HepG2 (cell line): ENCODE measurements around the gene EIF1. TPM values are rescaled to one million over a fixed set of nuclear protein-coding genes. Genes with fewer than 3 reads are reported as not detected.

Experiments
- CHD4 ChIP-seq: fragments of 200-600 bp; sonication (generic); IDR thresholded peaks from 2 replicates; pipeline ENCODE4 v1.7.0; 2017; ENCODE audit warnings: mild to moderate bottlenecking, low read length, borderline replicate concordance
- EEA1 ChIP-seq: sonication (generic); formaldehyde crosslinking; IDR thresholded peaks from 2 replicates; pipeline ENCODE4 v1.5.1; 2020; ENCODE audit warnings: mild to moderate bottlenecking, missing genetic modification reagents, borderline replicate concordance
- EHMT2 ChIP-seq: fragments of 200-600 bp; sonication (generic); IDR thresholded peaks from 2 replicates; pipeline ENCODE4 v1.7.0; 2017; ENCODE audit warnings: antibody characterized with exemption, low read depth, low read length, borderline replicate concordance
- ESRRA ChIP-seq: sonication (generic); formaldehyde crosslinking; IDR thresholded peaks from 2 replicates; pipeline ENCODE4 v1.5.1; 2020; ENCODE audit warnings: mild to moderate bottlenecking, low read depth, missing genetic modification reagents
- IKZF1 ChIP-seq: fragments of 450-650 bp; IDR thresholded peaks from 2 replicates; pipeline ENCODE4 v1.7.1; 2016
- MTA1 ChIP-seq: sonication (generic); formaldehyde crosslinking; IDR thresholded peaks from 2 replicates; pipeline ENCODE4 v1.4.0; 2020; ENCODE audit warnings: missing genetic modification reagents, mild to moderate bottlenecking, borderline replicate concordance
- NCOA1 ChIP-seq: sonication (generic); formaldehyde crosslinking; IDR thresholded peaks from 2 replicates; pipeline ENCODE4 v1.9.0; 2021; ENCODE audit warnings: missing genetic modification reagents
- NFATC3 ChIP-seq: sonication (generic); formaldehyde crosslinking; IDR thresholded peaks from 2 replicates; pipeline ENCODE4 v1.5.1; 2020; ENCODE audit warnings: mild to moderate bottlenecking, missing genetic modification reagents
- NFKB2 ChIP-seq: sonication (generic); formaldehyde crosslinking; IDR thresholded peaks from 2 replicates; pipeline ENCODE4 v1.4.0; 2020; ENCODE audit warnings: missing genetic modification reagents, borderline replicate concordance
- PITX1 ChIP-seq: sonication (generic); formaldehyde crosslinking; IDR thresholded peaks from 2 replicates; pipeline ENCODE4 v1.5.1; 2020; ENCODE audit warnings: mild to moderate bottlenecking, missing genetic modification reagents
- PRDM10 ChIP-seq: sonication (generic); formaldehyde crosslinking; IDR thresholded peaks from 2 replicates; pipeline ENCODE4 v1.4.0; 2020; ENCODE audit warnings: low read depth, missing genetic modification reagents
- SKI ChIP-seq: fragments of 450-650 bp; IDR thresholded peaks from one replicate; pipeline ENCODE4 v1.6.1; 2018; ENCODE audit warnings: mild to moderate bottlenecking; ENCODE audit not compliant: partially characterized antibody
- SNRNP70 ChIP-seq: fragments of 200-400 bp; formaldehyde crosslinking; IDR thresholded peaks from 2 replicates; pipeline ENCODE4 v1.6.1; 2017; ENCODE audit warnings: mild to moderate bottlenecking, low read depth, low read length, moderate library complexity
- STAG1 ChIP-seq: sonication (generic); formaldehyde crosslinking; IDR thresholded peaks from 2 replicates; pipeline ENCODE4 v1.4.0; 2020; ENCODE audit warnings: missing genetic modification reagents
- SYNCRIP ChIP-seq: fragments of 200-400 bp; formaldehyde crosslinking; IDR thresholded peaks from 2 replicates; pipeline ENCODE4 v1.6.1; 2018; ENCODE audit warnings: mild to moderate bottlenecking, low read depth, low read length; ENCODE audit not compliant: insufficient read depth
- TARDBP ChIP-seq: sonication (generic); formaldehyde crosslinking; IDR thresholded peaks from 2 replicates; pipeline ENCODE4 v1.8.0; 2022; ENCODE audit warnings: mild to moderate bottlenecking, missing genetic modification reagents
- ZBTB21 ChIP-seq: sonication (generic); formaldehyde crosslinking; IDR thresholded peaks from 2 replicates; pipeline ENCODE4 v1.4.0; 2020; ENCODE audit warnings: missing genetic modification reagents
- ZBTB26 ChIP-seq: IDR thresholded peaks from 2 replicates; pipeline ENCODE4 v1.6.1; 2016; ENCODE audit warnings: missing compliant biosample characterization, missing genetic modification reagents, borderline replicate concordance
- ZC3H4 ChIP-seq: sonication (generic); formaldehyde crosslinking; IDR thresholded peaks from 2 replicates; pipeline ENCODE4 v1.4.0; 2020; ENCODE audit warnings: missing genetic modification reagents, borderline replicate concordance
- ZNF563 ChIP-seq: sonication (generic); formaldehyde crosslinking; IDR thresholded peaks from 2 replicates; pipeline ENCODE4 v1.8.0; 2022; ENCODE audit warnings: mild to moderate bottlenecking, moderate library complexity, missing genetic modification reagents
- ZNF761 ChIP-seq: sonication (generic); formaldehyde crosslinking; conservative IDR thresholded peaks from 2 replicates; pipeline ENCODE4 v1.4.0; 2020; ENCODE audit warnings: mild to moderate bottlenecking, missing genetic modification reagents
- ZNF792 ChIP-seq: IDR thresholded peaks from 2 replicates; pipeline ENCODE4 v1.6.1; 2016
- polyA plus RNA-seq, 8 experiments: library from polyadenylated mRNA; depleted of rRNA in 3 of 8; stranded (reverse) in 7 of 8; unstranded in 1 of 8; fragments of >200 nt; fragmentation: Illumina TruSeq in 4 of 8; extraction: Trizol in 4 of 8; gene quantifications; 2 replicates each; pipeline versions ENCODE4 v1.2.1 to v1.2.3, GENCODE V29; 2011 to 2016; ENCODE audit warnings: low read depth in 4 of 8, missing spikeins in 1 of 8, mixed read lengths in 1 of 8; ENCODE audit not compliant: insufficient read depth in 1 of 8
- total RNA-seq, 5 experiments: library from RNA; depleted of rRNA; stranded (reverse); fragments of >200 nt; fragmentation: Illumina TruSeq; extraction: Trizol; gene quantifications; 2 replicates each; pipeline ENCODE4 v1.2.3, GENCODE V29; 2016; ENCODE audit warnings: low read depth in 1 of 5
- TF ChIP-seq, protein P1 (sequence below): sonication (generic); formaldehyde crosslinking; IDR thresholded peaks from 2 replicates; pipeline ENCODE4 v1.4.0; 2020; ENCODE audit warnings: low read depth, mild to moderate bottlenecking, missing genetic modification reagents
- TF ChIP-seq, protein P2 (sequence below), 2 experiments: fragments of 450-650 bp in 1 of 2; sonication (generic) in 1 of 2; formaldehyde crosslinking; IDR thresholded peaks; 2 replicates each; pipeline versions ENCODE4 v1.5.0 to v1.8.0; 2020 to 2022; ENCODE audit warnings: mild to moderate bottlenecking in 1 of 2, missing genetic modification reagents in 1 of 2

The EIF1 gene
- total and polyA plus RNA-seq, 2 of the 13 experiments (the other 11 are each of a cell fraction or from before 2014, with no cell fraction given), result 147 to 517 TPM

GRCh38 chr17:41688641-41689496 is at the start of gene EIF1 (continued):
- peak; percentile 28; the same call in 1 of the 2 replicates for TF ChIP-seq ZBTB26 (CRISPR knock-in tag)
- peak; percentile 98 for TF ChIP-seq ZC3H4
- no peak for TF ChIP-seq NCOA1
- TF ChIP-seq CHD4, result no peak
- TF ChIP-seq SNRNP70, result no peak
- TF ChIP-seq PRDM10 (CRISPR knock-in tag), result peak; percentile 33
- TF ChIP-seq EEA1, result peak; percentile 29; the same call in 1 of the 2 replicates
- TF ChIP-seq NFATC3 (CRISPR knock-in tag), result peak; percentile 97
- TF ChIP-seq ZNF761 (CRISPR knock-in tag), result peak; percentile 97
- TF ChIP-seq SYNCRIP, result no peak
- TF ChIP-seq ESRRA (CRISPR knock-in tag), result peak; percentile 84; the same call in 1 of the 2 replicates
- peak; percentile 81 for TF ChIP-seq PITX1
- TF ChIP-seq ZBTB21 (CRISPR knock-in tag), result peak; percentile 98
- TF ChIP-seq, protein P1, sequence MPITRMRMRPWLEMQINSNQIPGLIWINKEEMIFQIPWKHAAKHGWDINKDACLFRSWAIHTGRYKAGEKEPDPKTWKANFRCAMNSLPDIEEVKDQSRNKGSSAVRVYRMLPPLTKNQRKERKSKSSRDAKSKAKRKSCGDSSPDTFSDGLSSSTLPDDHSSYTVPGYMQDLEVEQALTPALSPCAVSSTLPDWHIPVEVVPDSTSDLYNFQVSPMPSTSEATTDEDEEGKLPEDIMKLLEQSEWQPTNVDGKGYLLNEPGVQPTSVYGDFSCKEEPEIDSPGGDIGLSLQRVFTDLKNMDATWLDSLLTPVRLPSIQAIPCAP, result peak; percentile 76
- TF ChIP-seq TARDBP, result peak; percentile 91
- peak; percentile 99 for TF ChIP-seq ZNF563 (CRISPR knock-in tag)
- TF ChIP-seq, protein P2, sequence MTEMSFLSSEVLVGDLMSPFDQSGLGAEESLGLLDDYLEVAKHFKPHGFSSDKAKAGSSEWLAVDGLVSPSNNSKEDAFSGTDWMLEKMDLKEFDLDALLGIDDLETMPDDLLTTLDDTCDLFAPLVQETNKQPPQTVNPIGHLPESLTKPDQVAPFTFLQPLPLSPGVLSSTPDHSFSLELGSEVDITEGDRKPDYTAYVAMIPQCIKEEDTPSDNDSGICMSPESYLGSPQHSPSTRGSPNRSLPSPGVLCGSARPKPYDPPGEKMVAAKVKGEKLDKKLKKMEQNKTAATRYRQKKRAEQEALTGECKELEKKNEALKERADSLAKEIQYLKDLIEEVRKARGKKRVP (CRISPR knock-in tag; IDR thresholded peaks at IDR 0.05), result peak; percentile 95 to 100
- TF ChIP-seq ZNF792, result peak; percentile 16
- no peak for TF ChIP-seq STAG1 (CRISPR knock-in tag)
- TF ChIP-seq MTA1 (CRISPR knock-in tag), result peak; percentile 88; the same call in 1 of the 2 replicates
- no peak for TF ChIP-seq IKZF1
- no peak for TF ChIP-seq EHMT2
- peak; percentile 44 for TF ChIP-seq SKI
- no peak; the same call in 1 of the 2 replicates for TF ChIP-seq NFKB2 (CRISPR knock-in tag)
